GM10266 (cell line): ENCODE results near the gene LCE3B.

Experiments used
- DNase-seq: peaks from one replicate; pipeline ENCODE4 v3.0.0; 2012; ENCODE audit errors: extremely low spot score
- CTCF ChIP-seq: IDR thresholded peaks from 2 replicates; pipeline ENCODE4 v1.5.1; 2012; ENCODE audit warnings: mild to moderate bottlenecking, low read depth; ENCODE audit not compliant: control insufficient read depth, insufficient read depth; ENCODE audit errors: missing control alignments

Gene LCE3B

GRCh38 chr1:152656459-152656858 is 42.8 kb downstream of the LCE3B start:
- DNase-seq, result no peak
- TF ChIP-seq CTCF, result no peak

GRCh38 chr1:152657677-152658076 is 44.1 kb downstream of the LCE3B start:
- TF ChIP-seq CTCF, result no peak
- DNase-seq, result no peak

DNA sequence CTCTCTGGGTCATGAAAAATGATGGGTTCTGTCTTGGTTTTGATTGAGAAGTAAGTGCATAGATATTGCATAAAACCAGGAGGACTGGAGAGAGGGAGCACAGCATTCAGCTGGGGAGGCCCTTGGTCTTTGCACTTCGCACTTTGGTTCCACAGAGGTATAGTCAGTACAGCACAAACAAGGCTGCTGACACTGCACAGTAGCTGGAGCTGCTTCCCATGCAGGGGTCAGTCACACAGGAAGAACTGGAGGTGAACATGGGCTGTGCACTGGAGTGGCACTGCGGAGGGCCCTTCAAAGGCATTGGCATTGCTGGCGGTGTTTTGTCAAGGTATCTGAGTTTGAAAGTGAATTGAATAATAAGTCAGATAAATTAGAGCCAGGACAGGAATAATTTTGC is 45.0 kb downstream of the LCE3B start:
- no peak for TF ChIP-seq CTCF
- DNase-seq, result no peak

GRCh38 chr1:152663098-152663497 is 49.5 kb downstream of the LCE3B start, which contains the start of gene LCE2D:
TSS of gene LCE2D (plus strand) at chr1:152663380. CDS start at chr1:152664106, 726 bp downstream.
- DNase-seq, result no peak
- no peak for TF ChIP-seq CTCF
